ENCODE data around the gene ANKFN1. TPM values are rescaled to one million over a fixed set of nuclear protein-coding genes. Genes with fewer than 3 reads are reported as not detected.

Gene ANKFN1
- total RNA-seq, 1 donor from 2014 or later = not detected

DNA sequence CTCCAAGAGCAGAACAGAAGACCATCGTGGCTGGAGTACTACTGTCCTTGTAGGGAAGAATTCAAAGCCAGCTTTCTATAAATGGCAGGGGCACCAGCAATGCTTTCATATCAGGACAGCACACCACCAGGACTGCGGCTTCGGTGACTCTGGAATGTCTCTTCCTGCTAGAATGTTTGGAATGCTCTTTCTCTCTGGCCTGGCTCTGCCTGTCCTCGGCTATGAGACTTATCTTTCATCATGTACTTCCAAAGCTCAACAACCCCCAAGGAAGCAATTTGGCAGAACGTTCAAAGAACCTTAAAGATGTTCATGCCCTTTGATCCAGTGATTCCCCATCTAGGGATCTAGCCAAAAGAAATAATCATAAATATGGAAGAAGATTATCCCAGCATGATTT, 387.6 kb downstream of the ANKFN1 start:
- Mint-ChIP-seq H3K4me3 (ENCODE audit: low read depth) (no peak overlapping the region), H3K27me3 (ENCODE audit: low read depth) (no peaks in the 10 kb centered on the region), H3K27ac (no peak overlapping the region), H3K9me3 (no peaks in the 10 kb centered on the region), H3K4me1 (ENCODE audit: low read depth) (no peaks in the 10 kb centered on the region), H3K36me3 (ENCODE audit: low read depth) (no peaks in the 10 kb centered on the region)
- intact Hi-C loops (cut with micrococcal nuclease) = no loop called here
- no peak for DNase-seq (ENCODE audit: low spot score)

GRCh38 chr17:56543280-56543679, 390.0 kb downstream of the ANKFN1 start:
- DNase-seq (ENCODE audit: low spot score) = no peak
- H3K36me3 Mint-ChIP-seq (ENCODE audit: low read depth) = no peaks in the 10 kb centered on the region
- H3K4me3 Mint-ChIP-seq (ENCODE audit: low read depth) = no peak overlapping the region
- no peaks in the 10 kb centered on the region for H3K9me3 Mint-ChIP-seq
- H3K4me1 Mint-ChIP-seq (ENCODE audit: low read depth) = no peaks in the 10 kb centered on the region
- H3K27me3 Mint-ChIP-seq (ENCODE audit: low read depth) = no peaks in the 10 kb centered on the region
- intact Hi-C loops (cut with micrococcal nuclease) = no loop called here
- H3K27ac Mint-ChIP-seq = no peak overlapping the region

DNA sequence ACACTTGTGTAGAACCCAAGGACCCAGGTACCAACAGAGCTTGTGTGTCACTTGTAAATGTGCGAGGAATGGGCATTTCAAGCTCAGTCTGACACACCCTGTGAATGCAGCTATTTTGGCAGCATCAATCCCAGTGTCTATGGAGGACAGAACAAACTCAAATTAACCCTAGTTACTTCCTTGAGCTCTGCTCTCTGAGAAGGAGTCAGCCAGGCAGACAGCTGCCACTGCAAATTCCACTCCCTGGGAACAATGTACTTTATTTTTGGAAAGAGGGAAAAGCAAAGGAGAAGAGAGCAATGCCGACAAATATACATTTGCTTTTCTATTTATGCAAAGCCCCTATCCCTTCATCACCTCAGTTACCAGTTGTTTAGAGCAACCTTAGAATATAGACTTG, 391.8 kb downstream of the ANKFN1 start:
- intact Hi-C loops (cut with micrococcal nuclease) = no loop called here
- no peak for DNase-seq (ENCODE audit: low spot score)
- Mint-ChIP-seq H3K4me1 (ENCODE audit: low read depth) (no peaks in the 10 kb centered on the region), H3K4me3 (ENCODE audit: low read depth) (no peak overlapping the region), H3K27me3 (ENCODE audit: low read depth) (no peaks in the 10 kb centered on the region), H3K9me3 (no peaks in the 10 kb centered on the region), H3K36me3 (ENCODE audit: low read depth) (no peaks in the 10 kb centered on the region), H3K27ac (no peak overlapping the region)

DNA sequence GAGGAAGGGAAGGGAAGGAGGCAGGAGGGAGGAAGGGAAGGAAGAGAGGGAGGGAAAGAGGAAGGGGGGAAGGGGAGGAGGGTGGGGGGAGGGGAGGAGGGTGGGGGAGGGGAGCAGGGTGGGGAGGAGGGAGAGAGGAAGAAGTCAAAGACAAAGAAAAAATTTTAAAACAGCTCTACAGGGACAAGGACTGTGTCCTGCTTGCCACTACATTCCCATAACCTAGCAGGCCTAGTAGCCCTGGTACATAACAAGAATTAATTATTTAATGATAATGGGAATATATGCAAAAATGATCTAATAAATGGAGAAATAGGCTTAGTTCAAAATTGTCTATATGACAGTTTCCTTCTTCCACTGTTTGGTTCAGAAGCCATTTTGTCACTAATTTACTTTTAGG, 392.7 kb downstream of the ANKFN1 start:
- H3K4me1 Mint-ChIP-seq (ENCODE audit: low read depth) = no peaks in the 10 kb centered on the region
- H3K4me3 Mint-ChIP-seq (ENCODE audit: low read depth) = no peak overlapping the region
- intact Hi-C loops (cut with micrococcal nuclease) = no loop called here
- no peak overlapping the region for H3K27ac Mint-ChIP-seq
- no peak for DNase-seq (ENCODE audit: low spot score)
- H3K27me3 Mint-ChIP-seq (ENCODE audit: low read depth) = no peaks in the 10 kb centered on the region
- no peaks in the 10 kb centered on the region for H3K36me3 Mint-ChIP-seq (ENCODE audit: low read depth)
- H3K9me3 Mint-ChIP-seq = no peaks in the 10 kb centered on the region

DNA sequence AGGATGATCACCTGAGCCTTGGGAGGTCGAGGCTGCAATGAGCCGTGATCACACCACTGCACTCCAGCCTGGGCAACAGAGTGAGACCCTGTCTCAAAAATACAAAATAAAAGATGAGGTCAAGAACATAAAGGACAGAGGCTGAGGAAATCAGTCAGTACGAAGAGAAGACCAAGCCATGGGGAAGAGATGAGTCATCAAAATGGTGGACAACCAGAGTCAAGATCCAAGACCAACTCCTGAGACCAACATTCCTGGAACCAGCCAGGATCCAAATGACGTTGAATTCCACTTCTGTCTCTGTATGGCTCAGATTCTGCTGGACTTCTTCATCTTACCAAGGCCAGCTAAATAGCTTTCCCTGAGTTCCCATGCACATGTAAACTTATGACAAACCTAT, 395.4 kb downstream of the ANKFN1 start:
- Mint-ChIP-seq H3K36me3 (ENCODE audit: low read depth) (no peaks in the 10 kb centered on the region), H3K27ac (no peak overlapping the region), H3K4me3 (ENCODE audit: low read depth) (no peak overlapping the region), H3K4me1 (ENCODE audit: low read depth) (no peaks in the 10 kb centered on the region), H3K9me3 (peaks cover 6% of the 10 kb centered on the region), H3K27me3 (ENCODE audit: low read depth) (no peaks in the 10 kb centered on the region)
- DNase-seq (ENCODE audit: low spot score) = no peak
- intact Hi-C loops (cut with micrococcal nuclease) = no loop called here

GRCh38 chr17:56549501-56549900, 396.2 kb downstream of the ANKFN1 start:
- intact Hi-C loops (cut with micrococcal nuclease) = no loop called here
- Mint-ChIP-seq H3K27ac (no peak overlapping the region), H3K9me3 (peaks cover 6% of the 10 kb centered on the region), H3K36me3 (ENCODE audit: low read depth) (no peaks in the 10 kb centered on the region), H3K4me1 (ENCODE audit: low read depth) (no peaks in the 10 kb centered on the region), H3K4me3 (ENCODE audit: low read depth) (no peak overlapping the region), H3K27me3 (ENCODE audit: low read depth) (no peaks in the 10 kb centered on the region)
- DNase-seq (ENCODE audit: low spot score) = no peak

DNA sequence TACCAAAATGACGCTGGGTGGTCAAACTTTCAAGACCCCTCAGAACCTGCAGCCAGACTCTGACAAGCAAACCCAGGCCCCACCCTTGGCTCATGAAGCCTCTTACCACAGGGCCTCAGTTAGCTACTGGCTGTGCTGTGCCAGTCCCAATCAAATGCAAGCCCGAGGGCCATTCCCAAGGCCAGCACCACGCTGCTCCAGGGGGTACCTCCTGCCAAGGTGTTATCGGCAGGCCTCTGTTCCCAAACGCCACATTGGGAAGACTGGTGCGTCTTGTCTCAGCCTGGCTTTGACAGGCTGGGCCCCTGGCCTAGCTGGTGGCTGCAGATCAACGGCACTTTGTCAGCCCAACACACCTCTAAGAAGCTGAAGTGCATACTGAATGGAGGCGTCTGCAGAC, 404.4 kb downstream of the ANKFN1 start:
- Mint-ChIP-seq H3K4me1 (ENCODE audit: low read depth) (no peaks in the 10 kb centered on the region), H3K4me3 (ENCODE audit: low read depth) (no peak overlapping the region)

DNA sequence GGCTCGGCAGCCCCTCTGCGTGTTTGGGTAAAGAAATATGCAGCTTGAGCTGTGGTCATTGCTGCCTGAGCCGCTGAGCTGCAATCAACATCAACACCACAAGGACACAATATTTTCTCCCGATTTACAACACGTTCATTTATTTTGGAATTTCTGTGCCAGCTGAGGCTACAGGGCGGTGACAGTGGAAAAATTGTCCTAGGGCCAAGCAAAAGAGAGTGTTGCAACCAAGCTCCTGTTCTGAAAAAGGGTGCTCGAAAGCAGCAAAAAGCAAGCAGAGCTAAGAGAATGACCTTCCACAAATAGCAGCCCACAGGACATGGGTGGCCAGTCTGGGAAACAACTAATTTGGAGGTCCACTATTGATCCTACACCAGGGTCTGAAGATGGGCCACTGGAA, 404.8 kb downstream of the ANKFN1 start:
- Mint-ChIP-seq H3K36me3 (ENCODE audit: low read depth) (no peaks in the 10 kb centered on the region), H3K27ac (no peak overlapping the region), H3K4me3 (ENCODE audit: low read depth) (no peak overlapping the region), H3K4me1 (ENCODE audit: low read depth) (no peaks in the 10 kb centered on the region), H3K9me3 (no peaks in the 10 kb centered on the region), H3K27me3 (ENCODE audit: low read depth) (no peaks in the 10 kb centered on the region)
- intact Hi-C loops (cut with micrococcal nuclease) = no loop called here
- DNase-seq (ENCODE audit: low spot score) = no peak

More for the DNA sequence above, 404.4 kb downstream of the ANKFN1 start:
- no peak overlapping the region for H3K27ac Mint-ChIP-seq
- no peaks in the 10 kb centered on the region for H3K36me3 Mint-ChIP-seq (ENCODE audit: low read depth)
- H3K27me3 Mint-ChIP-seq (ENCODE audit: low read depth) = no peaks in the 10 kb centered on the region
- H3K9me3 Mint-ChIP-seq = no peaks in the 10 kb centered on the region
- DNase-seq (ENCODE audit: low spot score) = no peak
- intact Hi-C loops (cut with micrococcal nuclease) = no loop called here

All from activated T-helper 2 cell treated with anti-CD3 and anti-CD28 coated beads, Interferon-gamma antibody, Interleukin-2, Interleukin-4, amounts not matched to agents 10 μg/mL and 5 μg/mL and 100 μg/mL, durations not matched to agents 14 hours and 24 hours and 36 hours (primary cell).